Retina (tissue), 1 donor: ENCODE measurements around the gene CDKL5.

Source experiments
- DNase-seq: peaks from one replicate; pipeline ENCODE4 v3.0.0-alpha.2; 2016

CDKL5 gene

DNA sequence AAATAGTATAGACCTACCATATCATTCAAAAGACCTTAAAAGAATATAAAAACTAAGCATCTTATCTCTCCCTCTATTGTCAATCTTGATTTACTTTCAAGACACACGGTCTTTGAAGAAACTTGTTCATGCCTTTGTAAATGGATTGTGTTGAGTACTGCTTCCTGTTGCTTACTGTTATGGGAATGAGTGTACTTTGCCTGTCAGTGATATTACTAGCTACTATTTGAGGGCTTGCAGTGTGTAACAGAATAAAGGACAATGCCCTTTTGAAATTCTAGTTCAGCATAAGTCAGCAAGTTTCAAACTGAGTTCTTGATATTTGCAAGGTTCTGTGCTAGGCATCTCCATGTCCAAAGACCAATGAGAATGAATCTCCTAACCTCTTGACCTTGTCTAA lies 36.0 kb downstream of the CDKL5 start:
- DNase-seq = no peak

DNA sequence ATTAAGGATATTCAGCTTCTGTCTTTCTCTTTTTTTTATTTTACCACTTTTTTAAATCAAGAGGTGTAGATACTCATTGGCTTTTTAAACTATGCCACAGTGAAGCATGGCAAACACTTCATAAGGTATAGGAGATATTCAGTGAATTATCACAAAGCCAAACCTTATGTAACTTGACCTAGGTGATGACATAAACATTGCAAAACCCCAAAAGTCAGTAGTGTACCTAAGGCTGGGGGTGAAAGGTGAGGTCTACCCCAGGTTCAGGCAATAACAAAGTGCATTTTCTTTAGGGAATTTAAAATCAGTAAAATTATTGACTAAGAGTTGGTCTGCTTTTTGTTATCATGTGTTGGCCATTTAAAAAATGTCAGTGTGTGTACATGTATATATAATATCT lies 39.1 kb downstream of the CDKL5 start:
- DNase-seq = no peak

DNA sequence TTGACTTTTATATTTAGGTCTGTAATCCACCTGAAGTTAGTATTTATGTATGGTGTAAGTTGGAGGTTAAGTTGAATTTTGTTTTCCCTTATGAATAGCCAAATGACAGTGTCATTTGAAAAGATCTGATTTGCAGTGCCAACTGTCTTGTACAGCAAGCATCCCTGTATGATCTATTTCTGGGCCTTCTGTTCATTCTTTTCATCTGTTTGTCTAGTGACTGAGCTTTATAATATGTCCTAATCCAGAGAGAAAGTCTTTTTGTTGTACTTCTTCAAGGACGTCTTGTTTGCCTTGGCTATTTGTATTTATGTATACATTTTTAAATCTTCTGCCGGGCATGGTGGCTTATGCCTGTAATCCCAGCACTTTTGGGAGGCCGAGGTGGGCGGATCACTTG lies 39.6 kb downstream of the CDKL5 start:
- DNase-seq = no peak

DNA sequence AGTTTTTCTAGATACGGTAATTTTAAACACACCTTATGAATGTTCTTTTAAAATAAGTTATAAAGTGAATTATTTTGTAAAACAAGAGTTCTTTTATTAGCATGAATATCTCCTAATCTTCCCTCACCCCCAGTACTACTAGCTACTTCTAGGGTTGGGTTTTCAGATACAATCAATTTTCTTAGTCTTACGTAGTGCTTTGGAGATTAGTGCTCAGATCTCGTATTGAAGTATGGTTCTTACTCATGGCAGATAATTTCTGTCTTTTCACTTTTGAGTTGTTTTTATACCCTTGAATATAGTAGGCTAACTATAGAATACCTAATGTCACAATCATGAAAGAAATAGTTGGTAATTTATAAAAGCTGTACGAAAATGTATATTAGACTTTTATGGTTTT lies 43.2 kb downstream of the CDKL5 start:
- DNase-seq = no peak

DNA sequence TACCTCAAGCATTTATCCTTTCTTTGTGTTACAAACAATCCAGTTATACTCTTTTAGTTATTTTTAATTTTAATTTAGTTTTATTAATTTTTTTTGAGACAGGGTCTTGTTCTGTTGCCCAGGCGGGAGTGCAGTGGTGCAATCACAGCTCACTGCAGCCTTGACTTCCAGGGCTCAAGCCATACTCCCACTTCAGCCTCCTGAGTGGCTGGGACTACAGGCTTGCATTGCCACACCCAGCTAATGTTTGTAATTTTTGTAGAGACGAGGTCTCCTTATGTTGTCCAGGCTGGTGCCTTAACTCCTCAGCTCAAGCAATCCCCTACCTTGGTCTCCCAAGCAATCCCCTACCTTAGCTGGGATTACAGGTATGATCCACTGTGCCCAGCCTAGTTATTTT lies 45.9 kb downstream of the CDKL5 start:
- no peak for DNase-seq

DNA sequence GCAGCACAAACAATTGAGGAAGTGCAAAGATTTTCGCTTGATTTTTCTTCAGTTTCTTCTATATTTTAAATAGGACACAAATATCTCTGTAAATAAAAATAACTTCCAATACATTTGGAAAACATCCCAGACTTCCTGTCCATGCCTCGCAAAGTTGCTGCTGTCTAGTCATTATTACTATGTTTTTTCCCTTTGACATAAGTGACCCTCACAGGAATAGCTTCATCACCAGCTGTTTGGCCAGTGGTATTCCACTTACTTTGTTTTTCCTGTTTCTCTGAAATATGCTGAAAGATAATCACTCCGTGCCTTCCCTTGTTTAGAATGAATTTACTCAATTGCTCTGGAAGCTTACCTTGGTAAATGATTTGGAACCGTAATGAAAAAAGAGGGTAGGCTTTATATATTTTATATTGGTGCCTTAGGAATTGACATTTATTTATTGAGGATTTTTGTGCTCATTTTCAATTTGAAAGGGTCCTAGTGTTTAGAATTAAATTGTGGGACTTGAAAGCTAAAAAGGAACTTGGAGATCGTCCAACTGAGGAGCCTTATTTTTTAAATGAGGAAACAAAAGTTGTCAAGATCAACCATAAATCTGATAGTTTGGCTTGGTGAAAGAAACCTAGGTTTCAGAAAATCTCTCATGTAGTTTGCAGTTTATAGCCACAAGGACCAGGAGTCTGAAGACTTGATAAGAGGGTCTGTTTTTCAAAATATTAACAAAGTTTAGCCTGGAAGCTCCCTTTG lies 65.6 kb downstream of the CDKL5 start:
- no peak for DNase-seq

DNA sequence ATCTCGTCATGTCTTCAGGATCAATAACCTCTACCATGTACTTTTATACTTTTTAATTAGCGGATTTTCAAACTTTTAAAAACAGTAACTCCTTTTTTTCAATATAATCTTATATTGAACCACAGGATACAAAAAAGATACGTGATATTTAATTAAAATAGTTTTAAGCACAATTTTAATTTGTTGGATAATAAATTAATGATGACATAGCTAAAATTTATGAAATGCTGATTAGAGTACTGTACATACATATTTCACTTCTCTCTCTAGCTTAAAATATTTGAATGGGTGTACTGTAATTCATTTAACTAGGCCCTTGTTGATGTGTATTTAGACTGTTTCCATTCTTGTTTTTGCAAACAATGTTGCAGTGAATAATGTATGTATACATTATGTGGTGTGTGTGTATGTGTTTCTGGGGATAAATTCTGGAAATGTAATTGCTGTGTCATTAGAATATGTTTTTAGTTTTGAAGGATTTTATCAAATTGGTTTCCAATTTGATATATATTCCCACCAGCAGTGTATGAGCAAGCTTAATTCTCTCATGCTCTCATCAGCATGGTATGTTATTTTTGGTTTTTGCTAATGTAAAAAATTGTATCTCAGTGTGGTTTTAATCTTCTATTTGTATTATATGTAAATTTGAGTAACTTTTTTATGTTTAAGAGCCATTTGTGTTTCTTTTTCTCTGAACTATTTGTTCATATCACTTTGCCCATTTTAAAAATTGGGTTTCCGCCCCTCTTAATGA lies 66.4 kb downstream of the CDKL5 start:
- no peak for DNase-seq

DNA sequence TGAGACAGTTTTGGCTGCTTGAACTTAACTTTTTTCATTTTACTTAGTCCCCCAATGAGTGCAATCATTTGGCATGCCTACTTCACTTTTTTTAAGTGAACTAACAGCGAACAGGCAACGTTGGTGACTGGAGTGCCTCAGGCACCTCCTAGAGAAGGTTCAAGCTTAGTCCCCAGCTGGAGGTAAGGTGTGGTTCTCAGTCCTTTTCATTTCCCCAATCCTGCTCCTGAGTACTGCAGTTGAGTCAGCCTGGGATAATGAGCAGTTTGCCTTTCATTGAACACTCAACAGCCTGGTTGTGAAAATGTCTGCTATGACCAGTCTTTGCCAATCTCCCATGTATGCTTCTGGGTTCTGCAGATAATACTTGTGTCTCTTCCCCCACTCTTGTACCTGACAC lies 109.5 kb downstream of the CDKL5 start:
- no peak for DNase-seq

DNA sequence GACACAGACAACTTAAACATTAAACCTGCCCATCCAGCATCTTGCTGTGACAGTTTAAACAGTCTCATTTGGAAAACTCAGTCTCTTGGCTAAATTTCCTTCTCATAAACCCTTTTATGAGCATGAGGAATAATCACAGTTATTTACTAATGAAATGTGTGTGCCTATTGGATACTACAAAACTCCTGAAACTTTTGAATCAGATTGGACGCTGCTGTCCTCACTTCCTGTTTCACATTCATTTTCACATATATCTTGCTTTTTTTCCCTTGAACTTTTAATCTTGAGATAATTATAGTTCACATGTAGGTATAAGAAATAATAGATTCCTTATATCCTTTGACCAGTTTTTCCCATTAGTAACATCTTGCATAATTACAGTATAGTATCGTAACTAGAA lies 111.7 kb downstream of the CDKL5 start:
- no peak for DNase-seq

DNA sequence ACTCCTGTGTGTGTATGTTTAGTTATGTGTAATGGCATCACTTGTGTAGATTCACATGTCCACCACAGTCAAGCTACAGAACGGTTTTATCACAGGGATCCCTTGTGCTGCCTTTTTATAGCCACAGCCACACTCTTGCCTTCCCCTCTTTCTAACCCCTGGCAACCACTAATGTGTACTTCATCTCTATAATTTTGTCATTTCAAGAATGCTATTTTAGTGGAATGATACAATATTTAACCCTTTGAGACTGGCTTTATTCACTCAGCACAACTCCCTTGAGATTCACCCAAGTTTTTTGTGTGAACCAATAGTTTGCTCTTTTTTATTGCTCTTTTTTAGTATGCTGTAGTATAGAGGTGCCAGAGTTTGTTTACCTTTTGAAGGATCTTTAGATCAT lies 112.1 kb downstream of the CDKL5 start:
- DNase-seq = no peak

DNA sequence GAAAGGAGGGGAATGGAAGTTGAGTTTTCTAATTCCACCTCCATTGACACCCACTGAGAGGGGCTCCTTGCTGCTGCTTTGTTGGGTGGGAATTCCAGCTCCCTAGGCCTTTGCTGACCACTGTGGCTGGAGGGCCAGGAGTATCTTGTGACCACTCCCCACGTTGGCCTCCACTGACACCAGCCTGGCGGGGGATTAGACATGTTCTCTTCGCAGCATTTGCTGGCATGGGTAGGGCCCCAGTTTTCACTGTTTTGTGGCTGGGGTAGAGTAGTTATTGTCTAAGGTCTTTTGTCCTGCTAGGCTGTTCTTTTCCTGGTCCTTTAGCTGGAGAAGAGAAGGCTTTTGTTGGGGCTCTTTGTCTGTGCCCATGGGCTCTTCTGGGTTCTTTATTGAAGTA lies 116.7 kb downstream of the CDKL5 start:
- peak; percentile 2 for DNase-seq

DNA sequence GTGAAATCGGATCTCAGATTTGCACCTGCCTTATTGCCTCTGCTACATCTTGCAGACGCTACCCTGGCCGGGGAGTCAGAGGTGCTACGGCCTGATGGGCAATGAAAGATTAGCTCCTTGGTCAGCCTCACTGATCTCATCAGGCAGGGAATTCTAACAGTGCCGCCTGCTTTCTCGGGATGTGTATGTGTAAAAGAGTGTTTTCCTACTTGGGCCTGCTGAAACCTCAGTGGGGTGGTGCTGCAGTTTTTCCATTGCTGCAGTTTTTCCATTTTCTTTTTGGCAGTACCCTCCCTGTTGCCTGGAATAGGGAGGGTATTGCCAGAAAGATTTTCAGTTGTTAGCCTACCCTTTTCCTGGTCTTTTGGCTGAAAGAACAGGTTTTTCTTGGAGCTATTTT lies 117.5 kb downstream of the CDKL5 start:
- DNase-seq = no peak

DNA sequence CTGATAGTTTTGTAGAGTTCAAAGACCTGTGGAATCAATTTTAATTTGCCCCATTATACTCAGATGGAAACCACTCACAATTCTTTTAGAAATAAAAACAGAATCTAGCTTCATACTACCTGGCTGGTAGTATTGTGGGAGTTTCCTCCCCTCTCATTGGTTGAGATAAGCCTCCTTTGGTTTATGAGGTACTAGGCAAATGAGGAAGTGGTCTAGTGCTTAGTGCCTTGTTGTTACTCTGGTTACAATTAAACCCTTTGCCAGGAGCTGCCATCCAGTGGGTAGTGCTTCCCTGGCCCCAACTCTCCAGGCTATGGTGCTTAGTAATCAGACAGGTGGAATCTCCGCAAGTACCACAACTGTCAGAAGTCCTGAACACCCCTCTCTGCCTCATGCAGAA lies 118.3 kb downstream of the CDKL5 start:
- no peak for DNase-seq

DNA sequence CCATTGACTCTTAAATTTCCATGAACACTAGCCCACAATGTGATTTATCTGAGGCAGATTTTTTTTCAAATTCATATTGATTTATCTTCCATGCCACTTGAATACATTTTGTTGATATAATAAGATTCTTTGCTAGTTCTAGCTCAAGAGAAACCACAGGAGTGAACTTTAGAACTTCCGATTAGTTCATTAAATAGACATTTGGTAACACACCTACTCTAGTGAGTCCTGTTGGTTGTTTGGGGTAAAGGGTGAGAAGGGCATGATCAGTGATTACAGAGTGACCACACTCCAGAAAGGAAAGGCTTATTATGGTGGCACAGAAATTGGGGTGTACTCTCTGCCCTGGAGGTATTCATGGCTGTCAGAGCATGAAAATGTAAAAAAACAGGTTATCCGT lies 120.4 kb downstream of the CDKL5 start:
- no peak for DNase-seq

DNA sequence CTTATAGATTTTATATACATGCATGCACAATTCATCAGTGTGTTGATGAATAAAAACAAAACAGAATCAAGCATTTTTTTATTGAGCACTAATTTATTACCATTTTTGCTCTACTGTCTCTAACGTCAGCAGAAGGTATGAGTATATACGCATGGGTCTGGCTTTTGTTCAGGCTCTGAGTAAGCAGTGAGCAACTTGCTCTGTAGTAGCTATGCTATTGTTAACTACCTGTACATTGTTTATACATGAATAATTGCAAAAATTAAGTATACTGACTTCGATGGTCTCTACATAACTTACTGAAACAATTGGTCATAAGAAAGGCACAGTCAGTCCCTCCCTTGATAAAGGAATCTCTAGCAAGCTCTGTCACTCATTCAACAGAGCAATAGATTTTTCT lies 123.6 kb downstream of the CDKL5 start:
- no peak for DNase-seq

DNA sequence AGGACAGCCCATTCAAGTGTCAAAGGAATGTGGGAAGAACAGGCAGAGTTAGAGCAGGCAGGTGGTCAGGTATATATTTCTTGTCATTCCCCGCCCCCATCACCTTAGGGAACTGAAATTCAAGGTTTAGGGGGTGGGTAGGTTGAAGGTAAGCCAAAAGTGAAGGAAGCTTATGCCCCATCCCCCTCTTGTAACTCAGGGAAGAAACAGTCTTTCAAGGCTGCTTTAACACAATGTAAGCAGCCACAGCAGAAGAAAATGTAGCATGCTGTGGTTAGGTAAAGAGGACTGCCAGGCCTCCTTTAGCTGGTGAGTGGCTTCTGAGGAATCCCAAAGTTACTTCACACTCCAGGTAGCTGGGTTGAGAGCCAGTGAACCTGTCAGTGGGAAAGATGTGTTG lies 124.2 kb downstream of the CDKL5 start:
- no peak for DNase-seq

DNA sequence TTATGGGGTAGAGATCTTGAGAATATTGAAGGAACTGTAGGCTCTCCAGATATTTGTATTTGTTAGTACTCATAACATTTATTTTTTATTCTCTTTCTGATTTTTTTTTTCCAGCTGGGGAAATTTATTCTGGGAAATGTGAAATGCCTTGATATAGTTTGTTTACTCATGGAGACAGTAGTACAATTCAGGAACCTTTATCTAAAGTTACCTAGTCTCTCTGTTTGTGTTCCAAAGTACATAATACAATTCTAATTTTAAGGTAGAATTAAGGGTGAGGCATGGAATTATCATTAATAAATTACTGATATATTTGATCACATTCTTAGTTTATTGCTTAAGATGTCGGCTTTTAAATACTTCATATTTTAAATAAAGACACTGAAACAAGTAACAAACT lies 132.5 kb downstream of the CDKL5 start:
- DNase-seq = no peak

DNA sequence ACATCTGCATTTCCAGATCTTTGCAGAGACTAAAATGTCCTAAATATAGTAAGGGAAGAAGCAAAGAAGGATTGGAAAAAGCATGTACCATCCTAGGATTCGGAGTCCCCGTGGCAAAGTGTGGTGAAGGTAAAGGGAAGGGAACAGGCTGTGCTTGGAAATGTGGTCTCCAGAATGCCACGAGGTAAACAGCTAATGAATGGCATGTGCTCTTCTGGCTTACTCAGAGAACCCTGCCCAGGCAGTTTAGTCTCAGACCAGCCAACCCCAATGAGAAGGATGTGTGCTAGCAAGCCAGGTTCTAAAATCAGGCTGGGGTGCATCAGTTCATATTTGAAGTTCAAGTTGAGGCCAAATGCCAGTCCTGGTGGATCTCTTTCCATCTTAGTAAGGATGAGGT lies 133.4 kb downstream of the CDKL5 start:
- no peak for DNase-seq

DNA sequence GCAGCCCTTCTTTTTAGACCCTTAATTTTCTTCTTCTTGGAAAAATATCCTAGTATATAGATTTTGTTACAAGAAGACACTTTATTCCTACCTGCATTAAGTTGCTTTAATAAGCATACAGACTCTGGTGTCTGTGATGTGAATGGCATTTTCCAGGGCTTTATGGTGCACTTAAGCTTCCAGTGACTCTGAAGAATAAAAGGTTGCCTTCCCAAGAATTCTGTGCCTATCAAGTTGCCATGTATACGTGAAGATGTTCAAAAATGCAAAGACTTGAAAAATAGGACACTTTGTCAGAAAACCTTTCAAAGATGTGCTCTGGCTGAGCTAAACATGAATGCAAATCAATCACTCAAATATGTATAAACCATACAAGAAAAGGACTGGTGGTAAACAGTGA lies 135.6 kb downstream of the CDKL5 start:
- DNase-seq = no peak

DNA sequence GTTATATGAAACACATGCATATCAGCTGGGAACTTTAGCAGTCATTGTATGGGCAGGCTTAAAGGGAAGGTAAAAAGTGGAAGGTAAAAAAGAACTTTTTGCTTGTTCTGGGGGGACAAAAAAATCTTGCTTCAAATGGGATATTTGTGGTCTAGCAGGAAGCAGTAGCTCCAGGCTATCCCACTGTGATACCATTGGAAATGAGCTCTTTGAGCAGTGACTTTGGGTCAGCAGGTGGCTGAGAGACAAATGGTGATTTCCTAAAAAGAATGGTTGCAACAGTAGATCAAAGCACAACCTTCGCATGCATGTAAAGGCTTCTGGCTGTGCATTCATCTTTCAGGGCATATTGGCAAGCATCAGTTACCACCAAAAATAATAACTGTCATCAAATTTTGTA lies 140.3 kb downstream of the CDKL5 start:
- DNase-seq = no peak

DNA sequence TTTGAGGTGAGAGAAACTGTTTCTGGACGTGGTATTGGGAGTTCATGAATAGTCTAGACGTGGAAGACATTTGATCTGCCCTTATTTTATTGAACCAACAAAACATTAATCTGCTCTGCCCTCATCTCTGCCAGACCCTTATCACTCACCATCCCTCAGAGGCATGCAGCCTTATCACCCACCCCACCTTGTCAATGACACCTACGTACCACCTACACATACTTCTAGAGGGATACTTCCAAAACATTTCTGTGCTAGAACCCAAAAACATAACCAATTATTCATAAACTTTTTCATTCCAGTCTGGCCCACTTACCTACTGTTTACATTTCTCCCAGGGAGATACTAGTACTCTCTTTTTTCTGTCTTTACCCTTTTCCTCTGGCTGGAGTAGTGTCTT lies 141.3 kb downstream of the CDKL5 start:
- DNase-seq = no peak

DNA sequence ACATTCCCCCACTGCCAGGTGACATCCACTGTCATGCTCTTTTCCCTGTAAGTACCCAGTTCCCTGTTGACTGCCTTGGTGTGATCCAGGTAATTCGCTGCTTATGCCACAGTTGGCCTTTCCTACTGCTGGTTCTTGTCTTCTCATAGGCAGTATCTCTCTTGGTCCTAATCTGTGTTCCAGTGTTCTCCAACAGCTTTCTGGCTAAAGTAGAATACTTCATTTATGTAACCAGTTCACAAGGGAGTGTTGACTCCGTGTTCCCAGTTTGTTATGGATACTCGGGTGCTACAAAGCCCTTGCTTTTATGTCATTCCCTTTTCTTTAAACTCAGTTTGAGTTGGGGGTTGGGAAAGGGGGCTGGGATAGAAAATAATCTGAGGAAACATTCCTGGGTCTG lies 148.1 kb downstream of the CDKL5 start:
- no peak for DNase-seq

DNA sequence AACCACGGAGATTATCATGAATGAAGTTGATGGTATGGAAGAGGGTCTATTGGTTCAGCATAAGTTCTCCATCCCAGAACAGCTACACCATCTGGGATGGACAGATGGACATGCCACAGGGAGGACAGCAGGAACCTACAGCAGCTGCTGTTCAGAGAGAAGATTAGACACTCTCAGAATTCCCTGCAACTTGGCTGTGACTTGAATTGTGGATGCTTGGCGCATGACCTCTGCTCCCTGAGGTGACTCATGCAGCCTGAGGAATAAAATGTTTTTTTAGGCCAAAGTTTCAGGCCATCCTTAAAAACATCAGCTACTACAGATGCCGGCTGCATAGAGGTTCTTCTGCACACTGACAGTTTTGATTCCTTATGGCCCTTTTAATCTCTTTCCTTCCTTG lies 149.2 kb downstream of the CDKL5 start:
- DNase-seq = no peak

DNA sequence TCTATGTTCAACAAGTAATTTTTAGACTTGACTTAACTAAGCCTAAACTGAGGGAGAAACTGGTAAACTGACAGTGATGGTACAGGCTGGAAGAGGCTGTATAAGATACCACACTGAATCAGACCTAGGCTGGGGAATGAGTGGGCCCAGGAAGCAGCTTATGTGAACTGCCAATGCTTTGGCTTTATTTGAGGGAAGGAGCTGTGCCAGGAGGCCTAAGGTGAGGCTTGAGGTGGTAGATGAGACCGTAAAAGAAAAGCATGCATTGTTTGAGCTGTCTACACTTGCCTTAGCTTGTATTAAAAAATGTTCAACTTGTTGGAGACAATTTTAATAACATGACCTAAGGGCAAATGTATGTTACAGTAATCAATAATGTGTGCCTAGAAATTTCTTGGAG lies 150.3 kb downstream of the CDKL5 start:
- no peak for DNase-seq

DNA sequence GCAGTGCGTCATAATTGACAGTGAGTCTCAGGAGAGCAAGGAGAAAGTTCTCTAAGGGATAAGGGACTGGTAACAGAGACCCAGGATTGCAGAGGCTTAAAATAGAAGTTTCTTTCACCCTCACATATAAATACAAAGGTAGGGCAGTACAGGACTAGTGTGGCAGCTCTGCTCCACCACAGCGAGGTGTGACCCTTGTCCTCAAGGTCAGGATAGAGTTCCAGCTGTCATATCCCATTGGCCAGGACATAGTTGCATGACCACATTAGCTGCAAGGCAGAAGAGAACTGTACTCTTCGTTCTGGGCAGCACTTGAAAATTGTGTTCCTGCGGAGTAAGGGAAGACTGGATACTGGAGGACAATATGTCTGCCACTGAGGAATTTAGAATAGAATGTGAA lies 152.0 kb downstream of the CDKL5 start:
- DNase-seq = no peak
